DMS53 treated with DMSO at 0.1 percent for 48 hours (cell line): ENCODE data around the gene TSEN15.

Source experiments
- DNase-seq: peaks from one replicate; lab custom pipeline; 2025; ENCODE audit not compliant: unreplicated experiment; lab: John Stamatoyannopoulos, UW

Gene TSEN15

GRCh38 chr1:184051485-184052193 is at the start of gene TSEN15:
Gene TSEN15 (plus strand): TSS chr1:184051730. CDS start chr1:184051756, 26 bp downstream.
- DNase-seq, result peak; percentile 78

GRCh38 chr1:184002071-184002470 is 49.5 kb upstream of the TSEN15 start:
- peak; percentile 43 for DNase-seq

- no peak for DNase-seq
Observed at GRCh38 chr1:184004935-184005334, 46.6 kb upstream of the TSEN15 start.

- no peak for DNase-seq
Observed at GRCh38 chr1:184005506-184005905, 46.0 kb upstream of the TSEN15 start.

- DNase-seq, result no peak
Observed at GRCh38 chr1:184010788-184011187, 40.7 kb upstream of the TSEN15 start.

- no peak for DNase-seq
Observed at GRCh38 chr1:184012187-184012586, 39.3 kb upstream of the TSEN15 start.

GRCh38 chr1:184014271-184014670 is 37.3 kb upstream of the TSEN15 start:
- no peak for DNase-seq

GRCh38 chr1:184016169-184016568 is 35.4 kb upstream of the TSEN15 start:
- DNase-seq, result no peak

GRCh38 chr1:184017306-184017705 is 34.2 kb upstream of the TSEN15 start:
- DNase-seq, result no peak

GRCh38 chr1:184018622-184019021 is 32.9 kb upstream of the TSEN15 start:
- no peak for DNase-seq

- no peak for DNase-seq
Observed at GRCh38 chr1:184019069-184019468, 32.5 kb upstream of the TSEN15 start.

- DNase-seq, result no peak
Observed at GRCh38 chr1:184019506-184019905, 32.0 kb upstream of the TSEN15 start.

- no peak for DNase-seq
Observed at GRCh38 chr1:184020328-184020727, 31.2 kb upstream of the TSEN15 start.

- DNase-seq, result no peak
Observed at GRCh38 chr1:184020855-184021254, 30.7 kb upstream of the TSEN15 start.

- DNase-seq, result no peak
Observed at GRCh38 chr1:184021728-184022127, 29.8 kb upstream of the TSEN15 start.

GRCh38 chr1:184022668-184023067 is 28.9 kb upstream of the TSEN15 start:
- no peak for DNase-seq

- no peak for DNase-seq
Observed at GRCh38 chr1:184023171-184023570, 28.4 kb upstream of the TSEN15 start.

- peak; percentile 76 for DNase-seq
Observed at GRCh38 chr1:184025242-184025675, 26.3 kb upstream of the TSEN15 start.

- DNase-seq, result no peak
Observed at GRCh38 chr1:184027826-184028695, 23.5 kb upstream of the TSEN15 start.

- DNase-seq, result no peak
Observed at GRCh38 chr1:184028854-184029623, 22.5 kb upstream of the TSEN15 start.

- DNase-seq, result no peak
Observed at GRCh38 chr1:184030433-184031091, 21.0 kb upstream of the TSEN15 start.
